ENCODE results near the gene TMEM79.

DNA sequence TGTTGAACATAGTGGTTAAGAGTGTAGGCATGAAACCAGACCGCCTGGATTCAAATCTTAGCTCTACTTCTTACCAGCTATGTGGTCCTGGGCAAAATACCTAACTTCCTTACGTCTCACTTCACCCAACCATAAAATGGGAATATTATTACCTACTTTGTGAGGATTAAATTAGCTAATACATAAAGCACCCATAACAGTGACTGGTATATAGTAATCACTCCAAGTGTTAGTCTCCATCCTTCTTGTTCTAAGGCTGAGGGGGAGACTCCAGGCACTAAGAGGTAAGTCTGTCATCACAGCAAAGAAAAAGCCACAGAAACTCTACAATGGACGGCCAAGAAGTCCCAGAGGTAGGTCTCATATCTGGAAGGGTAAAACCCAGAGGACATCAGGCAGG is 4.3 kb upstream of the TMEM79 start:
- TF ChIP-seq, protein P1, sequence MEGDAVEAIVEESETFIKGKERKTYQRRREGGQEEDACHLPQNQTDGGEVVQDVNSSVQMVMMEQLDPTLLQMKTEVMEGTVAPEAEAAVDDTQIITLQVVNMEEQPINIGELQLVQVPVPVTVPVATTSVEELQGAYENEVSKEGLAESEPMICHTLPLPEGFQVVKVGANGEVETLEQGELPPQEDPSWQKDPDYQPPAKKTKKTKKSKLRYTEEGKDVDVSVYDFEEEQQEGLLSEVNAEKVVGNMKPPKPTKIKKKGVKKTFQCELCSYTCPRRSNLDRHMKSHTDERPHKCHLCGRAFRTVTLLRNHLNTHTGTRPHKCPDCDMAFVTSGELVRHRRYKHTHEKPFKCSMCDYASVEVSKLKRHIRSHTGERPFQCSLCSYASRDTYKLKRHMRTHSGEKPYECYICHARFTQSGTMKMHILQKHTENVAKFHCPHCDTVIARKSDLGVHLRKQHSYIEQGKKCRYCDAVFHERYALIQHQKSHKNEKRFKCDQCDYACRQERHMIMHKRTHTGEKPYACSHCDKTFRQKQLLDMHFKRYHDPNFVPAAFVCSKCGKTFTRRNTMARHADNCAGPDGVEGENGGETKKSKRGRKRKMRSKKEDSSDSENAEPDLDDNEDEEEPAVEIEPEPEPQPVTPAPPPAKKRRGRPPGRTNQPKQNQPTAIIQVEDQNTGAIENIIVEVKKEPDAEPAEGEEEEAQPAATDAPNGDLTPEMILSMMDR (conservative IDR thresholded peaks at IDR 0.05; ENCODE audit: low read depth, low read length), result no peak
- TF ChIP-seq RAD21 (IDR thresholded peaks at IDR 0.05; ENCODE audit: low read length) (no peak), POLR2A (IDR thresholded peaks at IDR 0.05; ENCODE audit: low read depth, low read length) (no peak), RCOR1 (IDR thresholded peaks at IDR 0.05; ENCODE audit: insufficient replicate concordance, low read length) (no peak), USF2 (IDR thresholded peaks at IDR 0.05; ENCODE audit: low read depth, low read length) (no peak), MAZ (IDR thresholded peaks at IDR 0.05; ENCODE audit: borderline replicate concordance, low read depth, low read length) (no peak), CEBPB (IDR thresholded peaks at IDR 0.05; ENCODE audit: low read depth, low read length) (no peak), ELK1 (IDR thresholded peaks at IDR 0.05; ENCODE audit: borderline replicate concordance, low read depth, low read length) (no peak), RFX5 (IDR thresholded peaks at IDR 0.05; ENCODE audit: low read depth, low read length) (no peak), FOS (IDR thresholded peaks at IDR 0.05; ENCODE audit: low read depth, low read length) (no peak), SMC3 (IDR thresholded peaks at IDR 0.05; ENCODE audit: low read depth, low read length) (no peak), NFE2L2 (IDR thresholded peaks at IDR 0.05; ENCODE audit: low read depth, low read length) (no peak), CHD1 (IDR thresholded peaks at IDR 0.05; ENCODE audit: low read depth, low read length) (no peak), MXI1 (IDR thresholded peaks at IDR 0.05; ENCODE audit: borderline replicate concordance, low read depth, low read length) (no peak)

Measured in IMR-90 (cell line).